HG03139 (cell line): ENCODE measurements around the gene NAPG.
"Not testable (repeated sequence)": the region's sequence is repeated elsewhere in the genome, so short reads cannot be mapped to it uniquely, and the experiment has no call there.

Experiments
- ATAC-seq: cut with Tn5 transposase; IDR thresholded peaks from one replicate; pipeline ENCODE4 v1.9.1; 2021; ENCODE audit not compliant: unreplicated experiment

Gene NAPG

DNA sequence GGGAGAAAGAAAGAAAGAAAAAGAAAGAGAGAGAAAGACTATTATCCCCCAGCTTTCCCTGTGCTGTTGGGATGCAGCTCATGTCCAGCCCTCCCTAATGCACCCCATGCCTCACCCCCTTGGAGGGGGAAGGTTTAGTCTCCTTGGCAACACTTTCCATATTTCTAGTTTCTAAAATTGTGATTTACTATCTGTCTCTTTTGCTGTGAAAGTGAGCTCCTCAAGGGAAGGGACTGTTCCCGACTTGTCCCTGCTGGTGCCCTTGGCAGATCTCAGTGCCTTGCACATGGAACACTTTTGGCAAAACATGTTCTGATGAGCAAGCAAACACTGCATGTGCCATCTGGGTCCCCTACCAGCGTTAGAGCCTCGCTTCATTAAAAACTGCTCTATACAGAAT, 11.7 kb upstream of the NAPG start:
- no peak for ATAC-seq

DNA sequence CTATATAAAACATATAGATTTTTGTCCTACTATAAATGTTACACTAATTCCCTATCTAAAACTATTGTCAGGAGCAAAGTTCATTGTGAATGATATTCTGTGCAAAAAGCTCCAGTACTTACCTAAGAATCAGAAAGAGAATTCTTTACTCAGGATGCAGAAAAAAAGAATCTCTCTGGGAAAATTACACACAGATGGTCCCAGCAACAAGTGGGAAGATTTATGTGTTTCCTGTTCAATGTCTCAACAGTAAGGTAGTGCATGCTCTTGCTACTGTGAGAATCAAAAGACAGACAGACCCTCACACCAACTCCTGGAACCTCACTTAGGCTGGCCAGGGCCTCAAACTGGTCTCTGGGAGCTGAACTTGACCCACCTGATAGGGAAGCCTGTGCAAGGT, 11.2 kb upstream of the NAPG start:
- no peak for ATAC-seq

DNA sequence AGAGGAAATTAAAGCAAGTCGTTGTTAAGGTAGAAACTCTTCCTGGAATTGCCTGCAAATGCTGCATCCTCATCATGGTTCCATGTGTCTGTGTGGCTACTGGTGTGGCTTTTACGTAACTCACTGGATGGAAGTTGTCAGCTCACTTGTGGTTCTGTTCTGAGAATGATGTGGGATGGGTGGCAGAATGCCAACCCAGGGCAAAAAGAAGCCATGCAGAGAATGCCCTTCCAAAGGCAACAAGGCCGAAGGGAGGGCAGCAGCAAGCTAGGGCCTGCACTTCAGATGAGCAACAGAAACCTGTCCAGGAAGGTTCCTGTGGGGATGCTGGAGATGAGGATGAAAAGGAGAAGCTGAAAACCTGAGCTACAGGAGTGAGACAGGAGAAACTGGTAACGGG, 10.4 kb upstream of the NAPG start:
- no peak for ATAC-seq

DNA sequence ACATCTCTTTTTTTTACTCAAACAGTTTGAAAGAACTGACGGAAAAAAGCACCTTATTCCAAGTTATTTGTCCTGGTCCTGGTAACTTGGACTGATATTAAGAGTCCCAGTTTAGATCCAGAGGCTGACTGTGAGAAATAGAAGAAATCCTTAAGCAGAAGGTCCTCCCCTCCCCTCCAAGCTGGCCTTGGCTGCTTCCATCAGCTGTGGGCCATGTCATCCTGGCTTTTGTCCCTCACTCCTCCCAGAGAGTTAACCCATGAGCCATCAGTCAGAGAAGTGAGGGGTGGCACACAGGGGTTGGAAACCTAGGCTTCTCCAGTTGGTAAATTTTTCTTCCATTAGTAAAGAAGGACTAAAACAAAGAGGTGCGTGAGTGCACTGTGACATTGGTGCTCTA, 9.7 kb upstream of the NAPG start:
- no peak for ATAC-seq

DNA sequence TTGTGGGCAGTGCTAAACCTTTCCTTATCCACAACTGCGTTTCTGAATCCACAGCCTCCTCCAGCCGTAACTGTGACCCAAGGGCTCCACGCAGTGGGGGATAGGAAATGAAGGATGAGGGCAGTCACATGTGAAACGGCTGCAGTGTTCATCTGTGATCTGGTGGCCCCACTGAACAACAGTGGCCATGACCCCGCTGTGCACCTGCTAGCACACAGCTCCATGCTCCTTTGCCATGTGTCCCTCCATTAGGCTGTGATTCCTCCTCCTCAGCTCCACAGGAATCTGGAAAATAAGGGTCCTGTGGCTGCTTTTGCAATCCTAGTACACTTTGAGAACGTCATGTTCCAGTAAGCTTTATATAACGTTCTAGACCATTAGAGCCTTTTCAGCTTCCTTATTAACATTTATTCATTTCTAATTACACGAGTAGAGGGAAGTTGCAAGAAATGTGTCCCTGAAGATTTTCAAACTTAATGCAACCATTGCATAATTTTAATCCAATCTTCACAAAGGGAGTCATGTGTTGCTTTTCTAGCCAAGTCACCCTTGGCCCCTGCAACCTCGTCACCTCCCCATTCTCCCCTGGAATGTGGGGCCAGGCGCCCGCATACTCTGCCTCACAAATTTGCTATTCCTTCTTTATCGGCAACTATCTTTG, 7.1 kb upstream of the NAPG start:
- ATAC-seq, result no peak

DNA sequence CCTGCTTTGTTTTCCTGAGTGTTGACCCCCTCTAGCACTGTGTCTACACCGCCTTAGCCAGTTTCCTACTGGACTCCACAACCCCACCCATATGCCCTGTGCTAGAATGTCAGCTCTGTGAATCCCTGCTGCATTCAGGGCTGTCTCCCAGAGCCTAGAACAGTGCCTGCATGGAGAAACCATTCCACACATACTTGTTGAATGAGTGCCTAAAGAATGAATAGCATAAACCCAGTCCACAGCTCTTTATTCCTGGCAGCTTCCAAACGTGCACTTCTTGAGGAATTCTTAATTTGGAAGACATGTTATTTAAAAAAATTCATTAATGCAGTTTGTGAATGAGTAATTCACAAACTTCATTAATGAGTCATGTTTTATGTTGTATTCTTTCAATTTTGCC, 6.5 kb upstream of the NAPG start:
- ATAC-seq, result no peak

DNA sequence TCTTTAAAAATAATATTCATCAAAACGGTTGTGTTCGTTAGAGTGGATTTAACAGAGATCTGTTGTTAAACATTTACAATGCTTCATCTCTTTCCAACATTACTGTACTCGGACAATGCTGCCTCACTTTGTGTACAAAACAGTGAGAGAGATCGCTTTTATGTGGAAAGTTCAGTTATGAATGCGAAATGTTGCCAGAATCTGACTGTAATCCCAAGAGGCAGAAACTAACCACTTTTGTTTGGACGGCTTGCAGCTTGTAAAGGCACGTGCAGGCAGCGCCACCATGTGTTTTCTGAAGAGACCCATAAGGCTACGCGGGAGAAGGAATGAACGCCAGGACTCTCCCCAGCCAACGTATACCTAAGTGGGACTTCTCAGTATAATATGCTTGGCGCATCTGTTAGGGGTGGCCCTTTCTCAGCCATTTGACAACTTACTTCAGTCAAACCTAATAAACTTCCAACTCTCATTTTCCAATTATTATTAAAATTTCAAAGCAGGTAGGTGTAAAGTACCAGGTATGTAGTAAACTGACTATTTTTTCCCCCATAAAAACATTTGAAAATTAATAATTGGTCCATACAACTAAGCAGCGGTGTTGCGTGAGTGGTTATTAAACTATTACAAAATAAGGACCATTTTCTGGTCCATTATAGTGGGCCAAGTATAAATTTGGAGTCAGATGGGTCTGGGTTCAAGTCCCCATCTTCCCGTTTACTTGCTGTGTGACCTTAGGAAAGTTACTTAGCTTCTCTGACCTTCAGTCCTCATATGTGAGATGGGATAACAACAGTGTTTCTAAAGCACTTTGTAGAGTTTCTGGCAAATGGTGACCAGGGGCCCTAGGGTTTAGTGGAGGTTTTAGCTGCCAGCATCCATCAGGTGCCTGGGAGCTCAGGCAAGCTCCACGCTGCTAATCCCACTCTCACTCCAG, 5.6 kb upstream of the NAPG start:
- ATAC-seq, result no peak

DNA sequence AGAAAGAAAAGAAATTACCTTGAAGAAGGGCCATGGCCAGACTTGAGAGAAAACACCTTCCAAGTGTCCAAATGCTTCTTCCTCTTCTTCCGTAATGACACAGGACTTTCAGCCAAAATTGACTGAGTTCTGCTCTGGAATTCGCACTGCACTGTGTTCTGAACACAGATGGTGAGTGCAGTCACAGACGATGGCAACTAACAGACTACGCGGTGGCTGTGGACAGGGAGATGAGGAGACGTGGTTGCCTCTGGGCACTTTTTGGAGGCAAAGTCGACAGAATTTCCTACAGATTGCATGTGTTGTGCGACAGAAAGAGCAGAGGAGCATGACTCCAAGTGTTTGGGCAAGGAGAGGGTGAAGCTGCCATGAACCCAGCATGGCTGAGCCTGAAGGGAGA, 4.3 kb upstream of the NAPG start:
- no peak for ATAC-seq

DNA sequence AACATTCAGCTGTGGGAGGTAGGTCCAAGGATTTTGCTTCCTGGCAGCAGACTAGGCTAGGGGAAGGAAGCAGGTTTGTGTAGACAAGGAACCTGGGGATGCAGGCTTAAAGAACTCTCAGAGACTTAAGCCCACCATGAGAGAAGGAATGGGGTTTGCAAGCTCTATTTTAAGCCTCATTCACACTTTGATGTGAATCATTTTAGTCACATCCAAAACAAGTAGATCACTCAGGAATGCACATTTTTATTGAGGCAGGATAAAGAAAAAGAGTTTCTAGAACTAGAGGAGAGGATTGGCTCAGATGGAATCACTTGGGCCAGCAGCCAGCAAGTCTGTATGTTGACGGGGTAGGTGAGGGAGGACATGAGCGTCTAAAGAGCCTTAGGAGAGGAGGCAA, 3.3 kb upstream of the NAPG start:
- ATAC-seq, result no peak

DNA sequence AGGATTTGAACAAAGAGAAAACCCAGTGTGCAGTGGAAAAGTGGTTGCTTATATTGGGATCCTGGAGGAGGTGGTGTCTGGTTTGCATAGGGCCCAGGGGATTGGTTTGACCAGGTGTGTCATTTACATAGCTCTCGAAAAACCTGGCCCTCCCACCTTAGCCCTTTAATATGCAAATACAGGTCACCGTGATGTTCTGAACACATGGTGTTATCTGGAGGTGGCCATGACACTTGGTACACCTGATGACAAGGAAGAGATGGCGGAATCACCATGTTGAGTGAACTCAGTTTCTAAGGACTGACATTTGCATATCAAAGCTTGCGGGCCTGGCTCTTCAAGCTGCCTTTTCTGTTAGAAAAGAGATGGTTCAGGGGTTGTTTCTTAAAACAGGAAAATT, 2.3 kb upstream of the NAPG start:
- ATAC-seq, result no peak

DNA sequence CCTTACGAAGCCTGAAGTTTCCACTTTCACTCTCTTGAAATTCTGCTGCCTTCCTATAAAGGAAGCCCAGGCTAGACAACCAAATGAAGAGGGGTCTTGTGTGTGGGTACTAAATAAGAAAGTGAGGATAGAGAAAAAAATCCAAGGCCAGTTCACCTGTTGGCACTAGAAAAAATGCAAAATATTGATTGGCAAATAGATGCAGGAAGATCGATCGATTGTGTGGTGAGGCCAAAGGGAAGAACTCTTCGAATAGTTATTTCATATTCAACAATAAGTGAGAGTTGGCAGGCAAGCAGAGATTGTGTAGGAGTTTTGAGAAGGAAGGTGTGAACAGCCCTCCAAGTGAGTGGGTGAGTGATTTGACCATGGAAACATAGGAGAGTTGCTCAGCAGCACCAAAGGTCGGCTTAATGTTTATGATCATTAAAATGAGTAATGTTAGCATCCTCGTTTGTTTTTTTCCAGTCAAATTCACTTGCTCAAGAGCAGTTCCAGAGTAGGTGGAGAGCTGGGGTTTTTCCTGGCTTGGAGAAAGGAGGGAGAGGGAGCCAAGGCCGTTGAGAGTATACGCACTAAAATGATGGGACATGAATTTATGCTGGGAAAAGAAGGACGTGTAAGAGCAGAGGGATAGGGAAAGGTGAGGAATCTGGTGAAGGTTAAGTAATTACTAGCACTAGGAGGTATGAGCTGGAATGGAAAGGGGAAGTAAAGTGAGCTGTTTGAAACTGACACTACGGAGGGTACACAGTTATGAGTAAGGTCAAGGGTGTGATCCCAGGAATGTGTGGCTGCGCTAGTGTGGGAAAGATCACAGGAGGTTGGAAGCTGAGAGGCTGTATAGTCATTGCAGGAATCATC, 1.1 kb upstream of the NAPG start:
- no peak for ATAC-seq

DNA sequence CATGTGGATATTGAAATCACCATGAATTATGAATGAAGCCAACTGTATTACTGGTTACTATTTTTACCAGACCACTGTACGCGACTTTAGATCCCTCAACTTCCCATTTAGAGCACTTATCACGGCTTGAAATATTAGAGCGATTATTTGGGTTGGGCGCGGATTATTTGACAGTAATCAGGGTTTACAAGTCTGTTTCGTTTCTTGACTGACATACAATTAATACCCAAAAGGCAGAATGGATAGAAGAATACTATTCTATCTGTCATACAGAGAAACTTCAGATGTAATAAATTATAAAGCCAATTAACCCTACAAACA, 496 bp upstream of the NAPG start:
- no peak for ATAC-seq

DNA sequence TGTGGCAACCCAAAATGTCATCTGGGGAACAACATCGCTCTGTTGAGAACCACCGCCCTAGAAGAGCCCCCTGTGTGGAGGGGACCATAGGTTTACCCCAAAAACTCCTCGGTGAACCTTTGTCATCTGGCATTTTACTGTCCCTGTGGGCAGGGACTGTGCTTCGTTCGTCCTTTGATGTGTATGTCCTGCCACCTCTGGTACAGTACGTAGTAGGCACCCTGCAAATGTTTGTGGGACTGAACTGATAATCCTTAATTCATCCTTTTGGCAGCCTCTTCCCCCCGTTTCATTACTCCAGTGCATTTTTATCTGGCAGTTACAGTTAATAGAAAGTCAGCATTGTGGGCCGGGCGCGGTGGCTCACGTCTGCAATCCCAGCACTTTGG, 728 bp downstream of the NAPG start:
- ATAC-seq, result no peak

DNA sequence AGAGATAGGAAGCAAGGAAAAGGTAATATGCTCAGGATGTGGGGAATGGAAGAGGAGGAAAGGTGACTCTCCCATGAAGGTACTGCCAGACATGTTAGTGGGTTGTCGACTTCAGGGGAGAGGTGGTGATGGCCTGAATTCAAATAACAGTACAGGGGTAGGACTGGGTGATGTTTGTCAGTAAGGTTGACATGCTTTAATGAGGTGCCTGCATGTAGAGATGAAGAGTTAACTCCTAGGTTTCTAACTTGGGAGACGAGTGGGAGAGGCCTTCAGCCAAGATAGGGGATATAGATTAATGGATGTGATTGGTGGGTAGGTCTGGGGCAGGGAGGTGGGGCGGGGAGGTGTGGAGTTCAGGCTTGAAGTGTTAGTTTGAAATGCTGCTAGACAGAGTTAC, 2.6 kb downstream of the NAPG start:
- no peak for ATAC-seq

DNA sequence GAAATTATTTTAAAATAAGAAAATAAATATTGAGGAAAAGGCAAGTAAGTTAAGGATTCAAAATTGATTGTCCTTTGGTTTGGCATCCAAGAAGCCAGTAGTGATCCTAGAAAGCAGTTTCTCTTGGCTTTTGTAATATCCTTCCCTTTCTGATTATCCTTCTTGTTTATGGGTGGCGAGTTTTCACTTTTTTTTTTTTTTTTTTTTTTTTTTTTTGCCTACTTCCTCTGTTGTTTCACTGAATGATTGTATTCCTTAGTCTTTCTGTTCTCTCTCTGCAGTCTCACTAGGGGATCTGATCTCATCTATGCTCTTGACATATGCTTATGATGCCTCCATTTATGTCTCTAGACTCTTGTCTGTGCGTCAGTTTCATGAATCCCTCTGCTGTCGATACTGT, 4.2 kb downstream of the NAPG start:
- ATAC-seq, result no peak

DNA sequence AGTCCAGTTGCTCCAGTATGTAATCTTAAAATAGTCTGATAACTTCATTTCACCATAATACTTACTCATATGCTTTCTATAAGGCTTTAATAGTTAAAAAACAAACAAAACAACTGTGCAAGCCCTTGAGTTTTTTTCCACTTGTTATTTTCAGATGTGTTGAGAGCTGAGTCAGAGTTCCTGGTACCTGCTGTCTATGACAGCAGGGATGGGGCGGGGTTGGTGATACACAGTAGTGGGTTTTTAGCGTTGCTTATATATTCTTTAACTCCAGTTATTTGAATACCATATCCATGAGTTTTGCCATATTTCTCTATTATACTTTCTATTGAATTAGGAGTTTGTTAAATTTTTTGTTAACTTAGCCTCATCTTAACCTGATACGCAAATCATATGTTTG, 5.0 kb downstream of the NAPG start:
- ATAC-seq, result no peak

DNA sequence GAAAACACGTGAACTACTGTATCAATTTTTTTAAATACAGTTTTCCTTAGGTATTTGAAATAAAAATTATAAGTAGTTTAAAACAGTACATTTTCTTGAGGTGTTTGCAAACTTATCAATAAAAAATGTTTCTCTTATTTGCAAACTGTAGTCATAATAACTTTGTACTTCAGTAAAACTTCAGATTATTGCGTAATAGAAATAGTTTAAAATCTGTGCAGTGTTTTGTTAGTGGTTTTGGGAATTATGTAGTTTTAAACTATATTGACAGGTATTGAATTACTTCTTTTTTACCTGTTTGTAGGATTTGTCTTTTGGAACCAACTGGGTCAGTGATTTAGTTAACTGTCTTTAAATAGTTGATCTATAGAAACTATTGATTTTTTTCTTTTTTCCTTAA, 7.3 kb downstream of the NAPG start:
- no peak for ATAC-seq

DNA sequence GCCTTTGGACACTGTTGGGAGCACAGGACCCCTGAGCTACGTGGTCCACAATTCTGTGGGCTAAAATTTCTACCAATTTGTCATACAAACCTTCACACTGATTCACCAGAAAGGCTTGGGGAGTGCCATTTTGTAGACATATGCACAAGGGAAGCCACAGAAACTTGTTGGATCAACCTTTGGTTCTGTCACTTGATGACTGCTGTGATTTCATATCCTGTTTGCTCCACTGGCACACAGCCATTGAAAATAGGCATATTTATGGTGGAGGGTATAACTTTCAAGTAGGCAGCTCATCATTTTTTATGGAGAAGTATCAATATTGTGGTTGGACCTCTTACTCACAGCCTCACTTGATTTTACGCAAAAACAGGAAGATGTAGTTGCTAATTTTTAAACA, 10.5 kb downstream of the NAPG start:
- ATAC-seq, result no peak

DNA sequence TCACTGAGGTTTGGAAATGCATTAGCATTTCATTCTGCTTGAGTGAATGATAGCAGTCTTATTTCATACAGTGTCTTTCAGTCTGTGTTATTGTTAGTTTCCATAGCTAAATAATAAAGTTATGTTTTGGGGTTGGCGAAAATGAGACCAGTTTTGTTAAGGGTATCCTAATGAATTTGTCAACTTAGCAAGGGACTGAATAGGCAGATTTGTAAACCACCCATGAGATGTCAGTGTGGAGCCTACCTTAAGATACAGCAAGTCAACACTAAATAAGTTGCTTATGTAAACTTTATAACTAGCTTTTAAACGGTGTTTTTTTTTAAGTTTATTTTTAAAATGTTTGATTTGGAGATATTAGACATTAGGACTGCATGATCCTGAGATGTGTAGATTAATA, 11.9 kb downstream of the NAPG start:
- ATAC-seq, result no peak

DNA sequence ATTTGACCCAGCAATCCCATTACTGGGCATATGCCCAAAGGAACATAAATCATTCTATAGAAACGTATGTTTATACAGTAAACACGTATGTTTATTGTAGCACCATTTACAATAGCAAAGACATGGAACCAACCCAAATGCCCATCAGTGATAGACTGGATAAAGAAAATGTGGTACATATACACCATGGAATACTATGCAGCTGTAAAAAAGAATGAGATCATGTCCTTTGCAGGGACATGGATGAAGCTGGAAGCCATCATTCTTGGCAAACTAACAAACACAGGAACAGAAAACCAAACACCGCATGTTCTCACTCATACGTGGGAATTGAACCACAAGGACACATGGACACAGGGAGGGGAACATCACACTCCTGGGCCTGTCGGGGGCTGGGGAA, 13.3 kb downstream of the NAPG start:
- ATAC-seq, result not testable (repeated sequence)

DNA sequence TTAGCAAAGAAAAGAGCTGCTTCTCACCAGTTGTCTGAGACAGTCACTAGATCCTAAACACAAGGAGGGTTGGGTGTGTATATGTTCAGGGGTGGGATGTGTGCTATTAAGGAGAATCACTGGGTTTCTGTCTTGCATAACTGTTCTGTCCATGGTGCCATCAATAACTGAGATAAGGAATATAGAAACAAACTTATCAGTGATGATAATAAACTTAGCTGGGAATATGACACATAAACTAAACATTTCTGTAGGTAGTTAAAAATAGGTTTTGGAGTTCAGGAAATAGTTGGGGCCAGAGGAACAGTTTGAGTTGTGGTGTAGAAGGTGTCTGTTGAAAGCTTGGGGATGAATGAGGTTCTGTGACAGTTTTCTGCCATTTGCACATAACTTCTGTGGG, 17.4 kb downstream of the NAPG start:
- ATAC-seq, result no peak
